ENCODE data around the gene MPLKIP. TPM values are rescaled to one million over a fixed set of nuclear protein-coding genes. Genes with fewer than 3 reads are reported as not detected.

MPLKIP gene
- total RNA-seq, 1 donor from 2014 or later: 38.0 TPM

DNA sequence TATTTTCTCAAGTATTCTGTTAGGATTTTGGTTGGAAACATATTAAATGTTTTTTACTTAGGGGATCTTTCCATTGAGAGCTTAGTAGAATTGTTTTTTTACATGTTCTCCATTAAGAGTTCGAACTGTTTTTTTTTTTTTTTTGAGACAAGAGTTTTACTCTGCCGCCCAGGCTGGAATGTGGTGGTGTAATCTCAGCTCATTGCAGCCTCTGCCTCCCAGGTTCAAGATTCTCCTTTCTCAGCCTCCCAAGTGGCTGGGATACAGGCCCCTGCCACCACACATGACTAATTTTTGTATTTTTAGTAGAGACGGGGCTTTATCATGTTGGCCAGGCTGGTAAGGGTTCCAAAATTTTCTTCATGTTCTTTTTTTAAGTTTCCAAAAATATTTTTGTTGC, 33.2 kb downstream of the MPLKIP start:
- TF ChIP-seq, protein P1, sequence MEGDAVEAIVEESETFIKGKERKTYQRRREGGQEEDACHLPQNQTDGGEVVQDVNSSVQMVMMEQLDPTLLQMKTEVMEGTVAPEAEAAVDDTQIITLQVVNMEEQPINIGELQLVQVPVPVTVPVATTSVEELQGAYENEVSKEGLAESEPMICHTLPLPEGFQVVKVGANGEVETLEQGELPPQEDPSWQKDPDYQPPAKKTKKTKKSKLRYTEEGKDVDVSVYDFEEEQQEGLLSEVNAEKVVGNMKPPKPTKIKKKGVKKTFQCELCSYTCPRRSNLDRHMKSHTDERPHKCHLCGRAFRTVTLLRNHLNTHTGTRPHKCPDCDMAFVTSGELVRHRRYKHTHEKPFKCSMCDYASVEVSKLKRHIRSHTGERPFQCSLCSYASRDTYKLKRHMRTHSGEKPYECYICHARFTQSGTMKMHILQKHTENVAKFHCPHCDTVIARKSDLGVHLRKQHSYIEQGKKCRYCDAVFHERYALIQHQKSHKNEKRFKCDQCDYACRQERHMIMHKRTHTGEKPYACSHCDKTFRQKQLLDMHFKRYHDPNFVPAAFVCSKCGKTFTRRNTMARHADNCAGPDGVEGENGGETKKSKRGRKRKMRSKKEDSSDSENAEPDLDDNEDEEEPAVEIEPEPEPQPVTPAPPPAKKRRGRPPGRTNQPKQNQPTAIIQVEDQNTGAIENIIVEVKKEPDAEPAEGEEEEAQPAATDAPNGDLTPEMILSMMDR (IDR thresholded peaks at IDR 0.05; ENCODE audit: unreplicated experiment): no peak
- Mint-ChIP-seq H3K36me3 (ENCODE audit: insufficient read depth) (peaks cover 2% of the 10 kb centered on the region), H3K9me3 (ENCODE audit: low read depth) (no peaks in the 10 kb centered on the region), H3K27ac (no peak overlapping the region), H3K4me1 (ENCODE audit: low read depth) (peaks cover 12% of the 10 kb centered on the region), H3K27me3 (no peaks in the 10 kb centered on the region), H3K4me3 (ENCODE audit: low read depth) (no peak overlapping the region)
- no peak for DNase-seq (ENCODE audit: low spot score, unreplicated experiment)

DNA sequence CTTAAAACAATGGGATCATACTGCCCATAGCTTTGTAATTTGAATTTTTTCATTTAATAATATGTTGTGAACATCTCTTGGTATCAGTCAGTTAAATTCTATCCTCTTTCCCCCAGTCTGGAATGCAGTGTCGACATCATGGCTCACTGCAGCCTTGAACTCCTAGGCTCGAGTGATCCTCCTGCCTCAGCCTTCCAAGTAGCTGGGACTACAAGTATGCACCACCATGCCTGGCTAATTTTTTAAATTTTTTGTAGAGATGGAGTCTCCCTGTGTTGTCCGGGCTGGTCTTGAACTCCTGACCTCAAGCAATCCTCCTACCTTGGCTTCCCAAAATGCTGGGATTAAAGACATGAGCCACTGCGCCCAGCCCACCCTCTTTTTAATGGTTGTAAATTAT, 34.6 kb downstream of the MPLKIP start:
- Mint-ChIP-seq H3K27ac (no peak overlapping the region), H3K9me3 (ENCODE audit: low read depth) (no peaks in the 10 kb centered on the region), H3K36me3 (ENCODE audit: insufficient read depth) (peaks cover 2% of the 10 kb centered on the region), H3K27me3 (no peaks in the 10 kb centered on the region), H3K4me3 (ENCODE audit: low read depth) (no peak overlapping the region), H3K4me1 (ENCODE audit: low read depth) (peaks cover 12% of the 10 kb centered on the region)
- TF ChIP-seq, protein P1 (IDR thresholded peaks at IDR 0.05; ENCODE audit: unreplicated experiment): no peak
- DNase-seq (ENCODE audit: low spot score, unreplicated experiment): no peak

DNA sequence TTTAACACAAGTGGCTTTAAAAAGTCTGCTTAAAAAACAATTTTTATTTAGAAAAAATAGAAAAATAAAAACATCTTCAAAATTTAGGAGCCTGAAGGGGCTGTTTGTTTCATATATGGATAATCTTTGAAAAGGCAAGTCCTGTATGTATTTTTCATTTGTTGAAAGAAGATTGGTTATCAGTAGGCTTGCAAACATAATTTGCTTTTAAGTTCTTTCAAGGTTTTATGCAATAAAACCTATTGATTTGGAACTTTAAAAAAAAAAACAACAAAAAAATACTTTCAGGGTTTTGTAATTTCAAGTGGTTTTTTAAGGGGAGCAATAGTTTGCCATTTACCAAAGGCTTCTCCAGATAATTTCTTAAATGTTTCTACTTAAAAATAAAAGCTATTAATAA, 35.6 kb downstream of the MPLKIP start:
- no peaks in the 10 kb centered on the region for H3K27me3 Mint-ChIP-seq
- no peak overlapping the region for H3K4me3 Mint-ChIP-seq (ENCODE audit: low read depth)
- no peak overlapping the region for H3K27ac Mint-ChIP-seq
- TF ChIP-seq, protein P1 (IDR thresholded peaks at IDR 0.05; ENCODE audit: unreplicated experiment): no peak
- H3K9me3 Mint-ChIP-seq (ENCODE audit: low read depth): no peaks in the 10 kb centered on the region
- H3K4me1 Mint-ChIP-seq (ENCODE audit: low read depth): peaks cover 12% of the 10 kb centered on the region
- DNase-seq (ENCODE audit: low spot score, unreplicated experiment): no peak
- H3K36me3 Mint-ChIP-seq (ENCODE audit: insufficient read depth): peaks cover 10% of the 10 kb centered on the region

DNA sequence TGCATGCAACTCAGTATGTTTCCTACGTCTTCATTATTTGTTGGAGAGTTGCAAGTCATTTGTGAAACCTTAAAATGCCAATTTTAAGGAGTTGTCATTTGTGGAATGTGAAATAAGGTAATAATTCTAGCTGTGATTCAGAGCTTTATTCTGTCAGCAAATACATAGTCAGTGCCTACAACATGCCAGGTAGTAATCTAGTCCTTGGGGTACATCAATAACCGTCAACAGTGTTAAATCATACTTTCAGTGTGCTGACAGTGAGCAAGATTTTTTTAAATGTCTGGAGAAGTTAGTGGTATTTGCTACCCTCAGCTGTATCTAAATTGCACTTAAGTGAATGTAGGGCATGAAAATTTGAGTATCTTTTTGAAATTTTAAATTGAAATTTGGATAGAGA, 36.7 kb downstream of the MPLKIP start:
- Mint-ChIP-seq H3K27me3 (no peaks in the 10 kb centered on the region), H3K4me1 (ENCODE audit: low read depth) (peaks cover 10% of the 10 kb centered on the region), H3K4me3 (ENCODE audit: low read depth) (no peak overlapping the region), H3K27ac (no peak overlapping the region), H3K36me3 (ENCODE audit: insufficient read depth) (peaks cover 12% of the 10 kb centered on the region), H3K9me3 (ENCODE audit: low read depth) (no peaks in the 10 kb centered on the region)
- TF ChIP-seq, protein P1 (IDR thresholded peaks at IDR 0.05; ENCODE audit: unreplicated experiment): no peak
- DNase-seq (ENCODE audit: low spot score, unreplicated experiment): no peak

DNA sequence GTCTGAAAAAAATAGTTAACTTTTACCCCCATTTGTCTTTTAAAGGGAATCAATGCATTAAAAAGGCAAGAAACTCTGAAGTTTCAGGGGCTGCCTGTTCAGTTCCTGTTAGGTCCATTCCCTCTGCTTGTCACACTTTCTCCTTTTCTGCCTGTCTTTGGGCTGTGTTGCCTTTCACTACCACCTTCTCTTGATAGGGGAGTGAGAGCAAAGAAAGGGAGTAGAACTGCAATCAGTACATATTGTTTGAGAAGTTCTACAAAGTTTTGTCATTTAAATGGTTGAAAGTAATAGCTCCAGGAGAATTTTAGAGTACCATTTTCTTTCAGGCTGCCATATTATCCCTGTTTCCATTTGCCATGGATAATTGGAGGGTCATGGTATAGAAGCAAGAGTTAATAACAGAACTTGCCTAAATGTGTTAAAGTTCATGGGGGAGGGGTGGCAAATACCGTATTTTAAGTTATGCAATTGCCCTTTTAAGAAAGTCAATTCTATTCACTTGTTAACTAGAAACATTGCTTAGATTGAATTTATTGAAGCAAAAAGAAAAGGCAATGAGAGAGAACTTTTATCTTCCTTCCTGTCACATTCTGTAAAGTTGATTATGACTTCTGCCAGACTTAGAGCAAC, 38.6 kb downstream of the MPLKIP start:
- no peaks in the 10 kb centered on the region for H3K9me3 Mint-ChIP-seq (ENCODE audit: low read depth)
- H3K4me1 Mint-ChIP-seq (ENCODE audit: low read depth): peaks cover 9% of the 10 kb centered on the region
- no peaks in the 10 kb centered on the region for H3K27me3 Mint-ChIP-seq
- no peak overlapping the region for H3K4me3 Mint-ChIP-seq (ENCODE audit: low read depth)
- DNase-seq (ENCODE audit: low spot score, unreplicated experiment): no peak
- no peak overlapping the region for H3K27ac Mint-ChIP-seq
- peaks cover 15% of the 10 kb centered on the region for H3K36me3 Mint-ChIP-seq (ENCODE audit: insufficient read depth)
- TF ChIP-seq, protein P1 (IDR thresholded peaks at IDR 0.05; ENCODE audit: unreplicated experiment): no peak
